Measurements from ENCODE around the gene ANKRD24.

The ANKRD24 gene

GRCh38 chr19:4194353-4194752, 11.9 kb downstream of the ANKRD24 start:
- peaks cover 20% of the 10 kb centered on the region for H3K27me3 ChIP-seq (ENCODE audit: insufficient read depth, poor library complexity, severe bottlenecking)
- no peaks in the 10 kb centered on the region for H3K4me1 ChIP-seq (ENCODE audit: insufficient read depth, poor library complexity, severe bottlenecking)
- no peaks in the 10 kb centered on the region for H3K9me3 ChIP-seq (ENCODE audit: severe bottlenecking)
- H3K27ac ChIP-seq (ENCODE audit: poor library complexity, severe bottlenecking), result no peak overlapping the region
- ATAC-seq (ENCODE audit: low read depth), result no peak
- no peak overlapping the region for H3K4me3 ChIP-seq (ENCODE audit: severe bottlenecking)
- H3K36me3 ChIP-seq (ENCODE audit: low read depth), result no peaks in the 10 kb centered on the region
- TF ChIP-seq CTCF (IDR thresholded peaks at IDR 0.05; ENCODE audit: poor library complexity, severe bottlenecking), result no peak
- no peak for DNase-seq (ENCODE audit: low spot score)

GRCh38 chr19:4196009-4196408, 13.5 kb downstream of the ANKRD24 start:
- H3K27me3 ChIP-seq (ENCODE audit: insufficient read depth, poor library complexity, severe bottlenecking), result peaks cover 24% of the 10 kb centered on the region
- no peaks in the 10 kb centered on the region for H3K4me1 ChIP-seq (ENCODE audit: insufficient read depth, poor library complexity, severe bottlenecking)
- H3K27ac ChIP-seq (ENCODE audit: poor library complexity, severe bottlenecking), result no peak overlapping the region
- ATAC-seq (ENCODE audit: low read depth) (no peak), DNase-seq (ENCODE audit: low spot score) (no peak)
- TF ChIP-seq CTCF (IDR thresholded peaks at IDR 0.05; ENCODE audit: poor library complexity, severe bottlenecking), result no peak
- no peak overlapping the region for H3K4me3 ChIP-seq (ENCODE audit: severe bottlenecking)
- no peaks in the 10 kb centered on the region for H3K36me3 ChIP-seq (ENCODE audit: low read depth)
- no peaks in the 10 kb centered on the region for H3K9me3 ChIP-seq (ENCODE audit: severe bottlenecking)

DNA sequence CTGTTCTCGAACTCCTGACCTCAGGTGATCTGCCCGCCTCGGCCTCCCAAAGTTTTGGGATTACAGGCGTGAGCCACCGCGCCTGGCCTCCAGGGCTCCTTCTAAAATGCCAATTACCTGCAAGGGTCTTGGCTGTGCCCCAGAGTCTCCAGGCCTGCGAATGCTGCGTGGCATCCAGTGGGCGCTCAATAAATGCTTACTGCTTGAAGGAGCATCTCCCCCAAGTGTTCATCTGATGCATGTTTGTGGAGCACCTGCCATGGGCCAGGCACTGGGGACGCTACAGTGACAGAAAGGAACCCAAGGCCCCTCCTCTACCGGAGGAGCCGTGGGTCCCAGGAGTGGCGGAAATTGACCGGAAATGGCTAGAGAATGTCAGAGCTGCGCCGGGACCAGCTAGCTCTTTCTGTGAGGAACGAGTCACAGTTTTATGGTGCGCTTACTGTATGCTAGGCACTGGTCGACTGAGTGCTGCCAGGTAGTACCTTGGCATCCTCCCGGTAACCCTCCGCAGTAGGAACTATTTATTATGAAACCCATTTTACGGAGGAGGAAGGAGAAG, 14.2 kb downstream of the ANKRD24 start:
- DNase-seq (ENCODE audit: low spot score) (no peak), ATAC-seq (ENCODE audit: low read depth) (no peak)
- H3K4me3 ChIP-seq (ENCODE audit: severe bottlenecking), result no peak overlapping the region
- no peak for TF ChIP-seq CTCF (IDR thresholded peaks at IDR 0.05; ENCODE audit: poor library complexity, severe bottlenecking)
- H3K36me3 ChIP-seq (ENCODE audit: low read depth), result no peaks in the 10 kb centered on the region
- H3K27ac ChIP-seq (ENCODE audit: poor library complexity, severe bottlenecking), result no peak overlapping the region
- H3K27me3 ChIP-seq (ENCODE audit: insufficient read depth, poor library complexity, severe bottlenecking), result peaks cover 24% of the 10 kb centered on the region
- no peaks in the 10 kb centered on the region for H3K4me1 ChIP-seq (ENCODE audit: insufficient read depth, poor library complexity, severe bottlenecking)
- H3K9me3 ChIP-seq (ENCODE audit: severe bottlenecking), result no peaks in the 10 kb centered on the region

GRCh38 chr19:4197228-4197624, 14.7 kb downstream of the ANKRD24 start:
- Histone ChIP-seq H3K4me1 (ENCODE audit: insufficient read depth, poor library complexity, severe bottlenecking) (no peaks in the 10 kb centered on the region), H3K27ac (ENCODE audit: poor library complexity, severe bottlenecking) (no peak overlapping the region), H3K4me3 (ENCODE audit: severe bottlenecking) (no peak overlapping the region), H3K9me3 (ENCODE audit: severe bottlenecking) (no peaks in the 10 kb centered on the region), H3K36me3 (ENCODE audit: low read depth) (no peaks in the 10 kb centered on the region), H3K27me3 (ENCODE audit: insufficient read depth, poor library complexity, severe bottlenecking) (peaks cover 24% of the 10 kb centered on the region)
- ATAC-seq (ENCODE audit: low read depth), result no peak
- no peak for DNase-seq (ENCODE audit: low spot score)
- TF ChIP-seq CTCF (IDR thresholded peaks at IDR 0.05; ENCODE audit: poor library complexity, severe bottlenecking), result no peak

DNA sequence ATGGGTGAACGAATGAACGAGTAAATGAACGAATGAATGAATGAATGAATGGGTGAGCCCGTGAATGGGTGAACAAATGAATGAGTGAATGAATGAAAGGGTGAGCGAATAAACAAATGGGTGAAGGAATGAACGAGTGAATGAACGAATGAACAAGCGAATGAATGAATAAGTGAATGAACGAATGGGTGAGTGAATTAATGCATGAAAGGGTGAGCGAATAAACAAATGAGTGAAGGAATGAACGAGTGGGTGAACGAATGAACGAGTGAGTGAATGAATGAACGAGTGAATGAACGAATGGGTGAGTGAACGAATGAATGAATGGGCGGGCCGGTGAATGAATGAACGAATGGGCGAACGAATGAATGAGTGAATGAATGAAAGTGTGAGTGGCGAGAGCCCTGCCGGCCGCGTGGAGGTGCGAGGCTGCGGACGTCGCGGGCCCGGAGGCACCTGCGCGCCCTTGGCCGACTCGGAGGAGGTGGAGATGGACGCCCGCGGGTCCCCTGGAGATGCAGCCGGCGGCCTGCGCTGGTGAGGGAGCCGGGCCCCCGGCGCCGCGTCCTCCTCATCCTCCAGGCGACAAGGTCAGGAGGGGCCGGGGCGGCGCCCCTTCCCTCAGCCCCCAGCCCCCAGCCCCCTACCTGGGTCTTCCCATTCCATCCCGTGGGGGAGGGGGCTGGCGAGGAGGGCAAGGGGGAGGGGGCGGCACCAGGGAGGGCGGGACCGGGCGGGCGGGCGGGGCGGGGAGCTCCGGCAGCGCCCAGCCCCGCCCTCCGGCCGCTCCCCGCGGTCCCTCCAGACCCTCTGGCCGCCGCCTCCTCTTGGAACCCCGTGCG, 15.4 kb downstream of the ANKRD24 start:
- Histone ChIP-seq H3K9me3 (ENCODE audit: severe bottlenecking) (no peaks in the 10 kb centered on the region), H3K36me3 (ENCODE audit: low read depth) (no peaks in the 10 kb centered on the region), H3K27ac (ENCODE audit: poor library complexity, severe bottlenecking) (no peak overlapping the region), H3K4me1 (ENCODE audit: insufficient read depth, poor library complexity, severe bottlenecking) (no peaks in the 10 kb centered on the region), H3K4me3 (ENCODE audit: severe bottlenecking) (no peak overlapping the region), H3K27me3 (ENCODE audit: insufficient read depth, poor library complexity, severe bottlenecking) (peaks cover 24% of the 10 kb centered on the region)
- TF ChIP-seq CTCF (IDR thresholded peaks at IDR 0.05; ENCODE audit: poor library complexity, severe bottlenecking), result no peak
- ATAC-seq (ENCODE audit: low read depth), result no peak
- no peak for DNase-seq (ENCODE audit: low spot score)
